Measurements from ENCODE around the gene PRL. TPM values are rescaled to one million over a fixed set of nuclear protein-coding genes. Genes with fewer than 3 reads are reported as not detected.

Gene PRL
- total RNA-seq, 1 experiment from 2014 or later, result not detected

GRCh38 chr6:22296067-22296466, 769 bp downstream of the PRL start:
- no peak overlapping the region for H3K4me3 Mint-ChIP-seq (ENCODE audit: unreplicated experiment)
- no peaks in the 10 kb centered on the region for H3K4me1 ChIP-seq
- H3K4me1 Mint-ChIP-seq (ENCODE audit: low read depth, unreplicated experiment), result no peaks in the 10 kb centered on the region
- H3K27me3 ChIP-seq (replicated peaks; ENCODE audit: control insufficient read depth, insufficient read depth, low read length), result no peaks in the 10 kb centered on the region
- no peaks in the 10 kb centered on the region for H3K36me3 Mint-ChIP-seq (ENCODE audit: insufficient read depth, unreplicated experiment)
- no peak overlapping the region for H3K4me3 ChIP-seq (ENCODE audit: low read depth, low read length)
- CTCF ChIA-PET, result no interaction called here
- peaks cover 8% of the 10 kb centered on the region for H3K9me3 Mint-ChIP-seq (ENCODE audit: unreplicated experiment)
- no peak for TF ChIP-seq CTCF (IDR thresholded peaks at IDR 0.05; ENCODE audit: insufficient read depth in 1 of 2, low read depth in 1 of 2, low read length in 1 of 2, severe bottlenecking in 1 of 2, unreplicated experiment in 1 of 2)
- peaks cover 5% of the 10 kb centered on the region for H3K27me3 Mint-ChIP-seq (ENCODE audit: insufficient read depth, unreplicated experiment)
- intact Hi-C loops (cut with micrococcal nuclease; ENCODE audit: unreplicated experiment), result no loop called here
- H3K27ac Mint-ChIP-seq (ENCODE audit: unreplicated experiment), result no peak overlapping the region
- no peak for DNase-seq
- POLR2A ChIA-PET, result no interaction called here
- no peaks in the 10 kb centered on the region for H3K9me3 ChIP-seq
- no peaks in the 10 kb centered on the region for H3K36me3 ChIP-seq (ENCODE audit: control insufficient read depth, insufficient read depth, low read length)
- BruUV-seq (replicated peaks), result no TSS peak

DNA sequence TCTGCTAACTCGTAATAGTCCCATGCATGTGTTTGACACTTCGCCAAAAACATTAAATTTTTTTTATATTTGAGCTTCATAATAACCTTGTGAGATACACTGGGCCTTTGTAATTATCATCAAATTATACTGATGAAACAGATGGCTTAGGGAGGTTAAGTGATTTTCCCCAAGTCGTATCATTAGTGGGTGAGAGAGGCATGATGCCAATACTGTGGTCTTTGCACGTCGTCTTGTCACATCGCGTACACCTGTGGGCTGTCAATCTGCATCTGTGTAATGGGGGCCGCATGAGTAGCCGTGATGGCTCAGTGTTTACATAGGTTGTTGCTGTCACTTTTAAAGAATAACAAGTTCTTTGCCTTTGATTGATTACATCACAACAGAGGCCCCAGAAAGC, 1.7 kb downstream of the PRL start:
- Mint-ChIP-seq H3K27me3 (ENCODE audit: insufficient read depth, unreplicated experiment) (peaks cover 5% of the 10 kb centered on the region), H3K9me3 (ENCODE audit: unreplicated experiment) (peaks cover 8% of the 10 kb centered on the region), H3K4me1 (ENCODE audit: low read depth, unreplicated experiment) (no peaks in the 10 kb centered on the region), H3K36me3 (ENCODE audit: insufficient read depth, unreplicated experiment) (no peaks in the 10 kb centered on the region), H3K27ac (ENCODE audit: unreplicated experiment) (no peak overlapping the region), H3K4me3 (ENCODE audit: unreplicated experiment) (no peak overlapping the region)
- Histone ChIP-seq H3K4me3 (ENCODE audit: low read depth, low read length) (no peak overlapping the region), H3K4me1 (no peaks in the 10 kb centered on the region), H3K36me3 (ENCODE audit: control insufficient read depth, insufficient read depth, low read length) (no peaks in the 10 kb centered on the region), H3K9me3 (no peaks in the 10 kb centered on the region), H3K27me3 (replicated peaks; ENCODE audit: control insufficient read depth, insufficient read depth, low read length) (no peaks in the 10 kb centered on the region)
- BruUV-seq (replicated peaks), result no TSS peak
- TF ChIP-seq CTCF (IDR thresholded peaks at IDR 0.05; ENCODE audit: insufficient read depth in 1 of 2, low read depth in 1 of 2, low read length in 1 of 2, severe bottlenecking in 1 of 2, unreplicated experiment in 1 of 2), result no peak
- CTCF ChIA-PET, result no interaction called here
- POLR2A ChIA-PET, result no interaction called here
- DNase-seq, result no peak
- intact Hi-C loops (cut with micrococcal nuclease; ENCODE audit: unreplicated experiment), result no loop called here

DNA sequence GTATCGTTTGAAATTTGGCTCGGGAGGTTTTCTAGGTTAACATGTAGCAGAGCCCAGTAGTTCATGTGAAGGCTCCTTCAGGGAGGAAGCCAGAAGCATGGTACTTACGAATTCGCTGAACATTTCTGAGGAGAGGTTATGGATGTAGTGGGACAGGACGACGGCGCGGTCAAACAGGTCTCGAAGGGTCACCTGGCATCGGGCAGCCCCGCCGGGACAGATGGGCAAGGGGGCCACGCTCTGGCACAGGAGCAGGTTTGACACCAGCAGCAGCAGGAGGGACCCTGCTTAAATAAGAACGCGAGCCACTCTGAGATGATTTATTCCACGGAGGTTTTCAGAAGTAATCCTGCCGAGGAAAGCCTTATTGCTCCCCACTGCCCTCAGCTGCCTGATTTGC, 2.5 kb downstream of the PRL start:
- H3K27me3 Mint-ChIP-seq (ENCODE audit: insufficient read depth, unreplicated experiment), result peaks cover 5% of the 10 kb centered on the region
- H3K27me3 ChIP-seq (replicated peaks; ENCODE audit: control insufficient read depth, insufficient read depth, low read length), result no peaks in the 10 kb centered on the region
- DNase-seq, result no peak
- ChIA-PET POLR2A (no interaction called here), CTCF (no interaction called here)
- H3K9me3 ChIP-seq, result no peaks in the 10 kb centered on the region
- no peak overlapping the region for H3K4me3 ChIP-seq (ENCODE audit: low read depth, low read length)
- no peaks in the 10 kb centered on the region for H3K36me3 ChIP-seq (ENCODE audit: control insufficient read depth, insufficient read depth, low read length)
- H3K4me1 Mint-ChIP-seq (ENCODE audit: low read depth, unreplicated experiment), result no peaks in the 10 kb centered on the region
- no peak overlapping the region for H3K4me3 Mint-ChIP-seq (ENCODE audit: unreplicated experiment)
- intact Hi-C loops (cut with micrococcal nuclease; ENCODE audit: unreplicated experiment), result no loop called here
- TF ChIP-seq CTCF (IDR thresholded peaks at IDR 0.05; ENCODE audit: insufficient read depth in 1 of 2, low read depth in 1 of 2, low read length in 1 of 2, severe bottlenecking in 1 of 2, unreplicated experiment in 1 of 2), result no peak
- no peak overlapping the region for H3K27ac Mint-ChIP-seq (ENCODE audit: unreplicated experiment)
- no peaks in the 10 kb centered on the region for H3K36me3 Mint-ChIP-seq (ENCODE audit: insufficient read depth, unreplicated experiment)
- BruUV-seq (replicated peaks), result no TSS peak
- no peaks in the 10 kb centered on the region for H3K4me1 ChIP-seq
- H3K9me3 Mint-ChIP-seq (ENCODE audit: unreplicated experiment), result peaks cover 8% of the 10 kb centered on the region
